G401.6 (cell line): Measurements from ENCODE around the gene MYH14.

ENCODE experiments used
- FAIRE-seq: peaks from 2 replicates; lab custom pipeline; 2012; peaks lifted over from hg19 to GRCh38; lab: Jason Lieb, UNC

MYH14 gene

GRCh38 chr19:50292216-50292827 is 88.9 kb downstream of the MYH14 start:
- no peak for FAIRE-seq

GRCh38 chr19:50293263-50294004 is 90.0 kb downstream of the MYH14 start:
- FAIRE-seq: no peak

- FAIRE-seq: no peak
Measured at GRCh38 chr19:50300051-50300450, 96.6 kb downstream of the MYH14 start.

GRCh38 chr19:50300814-50301606 is 97.6 kb downstream of the MYH14 start:
- FAIRE-seq: no peak

- no peak for FAIRE-seq
Measured at GRCh38 chr19:50301607-50301971, 98.2 kb downstream of the MYH14 start.

- FAIRE-seq: no peak
Measured at GRCh38 chr19:50303558-50303957, 100.1 kb downstream of the MYH14 start.

- FAIRE-seq: no peak
Measured at GRCh38 chr19:50308991-50309390, 105.6 kb downstream of the MYH14 start.

GRCh38 chr19:50309396-50310125 is 106.1 kb downstream of the MYH14 start:
- no peak for FAIRE-seq

- no peak for FAIRE-seq
Measured at GRCh38 chr19:50310759-50311465, 107.5 kb downstream of the MYH14 start.

- peak; percentile 46 for FAIRE-seq
Measured at GRCh38 chr19:50311723-50312635, 108.6 kb downstream of the MYH14 start.

- FAIRE-seq: peak; percentile 19
Measured at GRCh38 chr19:50312967-50313811, 109.8 kb downstream of the MYH14 start.

- FAIRE-seq: peak; percentile 21
Measured at GRCh38 chr19:50313812-50314536, 110.6 kb downstream of the MYH14 start.

- FAIRE-seq: no peak
Measured at GRCh38 chr19:50314724-50315708, 111.6 kb downstream of the MYH14 start.

- peak; percentile 75 for FAIRE-seq
Measured at GRCh38 chr19:50315773-50316448, 112.5 kb downstream of the MYH14 start.

- no peak for FAIRE-seq
Measured at GRCh38 chr19:50317115-50317514, 113.7 kb downstream of the MYH14 start.

GRCh38 chr19:50318438-50318837 is 115.0 kb downstream of the MYH14 start:
- no peak for FAIRE-seq

- no peak for FAIRE-seq
Measured at GRCh38 chr19:50319156-50319555, 115.7 kb downstream of the MYH14 start.
